ENCODE data around the gene PDGFB.

PDGFB gene

GRCh38 chr22:39240831-39241793, 3.7 kb downstream of the PDGFB start:
- no peak for DNase-seq (ENCODE audit: low read depth, low spot score)

- no peak for DNase-seq (ENCODE audit: low read depth, low spot score)
Observed at GRCh38 chr22:39239561-39240423, 5.0 kb downstream of the PDGFB start.

- DNase-seq (ENCODE audit: low read depth, low spot score): no peak
Observed at GRCh38 chr22:39238966-39239505, 5.7 kb downstream of the PDGFB start.

GRCh38 chr22:39238561-39238960, 6.2 kb downstream of the PDGFB start:
- DNase-seq (ENCODE audit: low read depth, low spot score): no peak

GRCh38 chr22:39238101-39238466, 6.7 kb downstream of the PDGFB start:
- no peak for DNase-seq (ENCODE audit: low read depth, low spot score)

GRCh38 chr22:39237318-39238100, 7.3 kb downstream of the PDGFB start:
- peak; percentile 42 for DNase-seq (ENCODE audit: low read depth, low spot score)

- peak; percentile 40 for DNase-seq (ENCODE audit: low read depth, low spot score)
Observed at GRCh38 chr22:39236321-39237317, 8.2 kb downstream of the PDGFB start.

- DNase-seq (ENCODE audit: low read depth, low spot score): no peak
Observed at GRCh38 chr22:39234867-39235687, 9.7 kb downstream of the PDGFB start.

- DNase-seq (ENCODE audit: low read depth, low spot score): peak; percentile 59
Observed at GRCh38 chr22:39234472-39234787, 10.4 kb downstream of the PDGFB start.

GRCh38 chr22:39233710-39234471, 10.9 kb downstream of the PDGFB start:
- no peak for DNase-seq (ENCODE audit: low read depth, low spot score)

GRCh38 chr22:39232806-39233709, 11.7 kb downstream of the PDGFB start:
- DNase-seq (ENCODE audit: low read depth, low spot score): no peak

GRCh38 chr22:39232246-39232645, 12.5 kb downstream of the PDGFB start:
- no peak for DNase-seq (ENCODE audit: low read depth, low spot score)

GRCh38 chr22:39231197-39231950, 13.4 kb downstream of the PDGFB start:
- DNase-seq (ENCODE audit: low read depth, low spot score): no peak

- no peak for DNase-seq (ENCODE audit: low read depth, low spot score)
Observed at GRCh38 chr22:39230261-39231196, 14.3 kb downstream of the PDGFB start.

- no peak for DNase-seq (ENCODE audit: low read depth, low spot score)
Observed at GRCh38 chr22:39229688-39230260, 15.0 kb downstream of the PDGFB start.

Data from astrocyte of the hippocampus (primary cell).